GM18505 (cell line): ENCODE measurements around the gene NELFCD.
A peak's percentile ranks its signal among the peaks of the same experiment; 100 is the strongest.

Experiments used
- ATAC-seq: cut with Tn5 transposase; IDR thresholded peaks from one replicate; pipeline ENCODE4 v1.9.1; 2021; ENCODE audit not compliant: unreplicated experiment
- POLR2A ChIP-seq: IDR thresholded peaks from 4 replicates; pipeline ENCODE4 v1.6.1; 2011; ENCODE audit warnings: borderline replicate concordance; ENCODE audit not compliant: insufficient read depth, insufficient read length; ENCODE audit errors: extremely low read depth

NELFCD gene

GRCh38 chr20:58994390-58995159, 13.5 kb downstream of the NELFCD start:
- no peak for ATAC-seq
- TF ChIP-seq POLR2A: no peak

GRCh38 chr20:58995461-58996225, 14.6 kb downstream of the NELFCD start:
- peak; percentile 49 for TF ChIP-seq POLR2A
- no peak for ATAC-seq

GRCh38 chr20:58996226-58996611, 15.2 kb downstream of the NELFCD start:
- TF ChIP-seq POLR2A: no peak
- no peak for ATAC-seq

- no peak for ATAC-seq
- TF ChIP-seq POLR2A: peak; percentile 22
These were observed 16.2 kb downstream of the NELFCD start for GRCh38 chr20:58997141-58997770.

GRCh38 chr20:58998656-58999055, 17.6 kb downstream of the NELFCD start:
- no peak for TF ChIP-seq POLR2A

GRCh38 chr20:59000326-59000725, 19.3 kb downstream of the NELFCD start:
- no peak for ATAC-seq
- no peak for TF ChIP-seq POLR2A

More at GRCh38 chr20:58998656-58999055, 17.6 kb downstream of the NELFCD start:
- no peak for ATAC-seq

- ATAC-seq: no peak
- no peak for TF ChIP-seq POLR2A
These were observed 20.0 kb downstream of the NELFCD start for GRCh38 chr20:59001068-59001448.

- ATAC-seq: no peak
- TF ChIP-seq POLR2A: no peak
These were observed 20.6 kb downstream of the NELFCD start for GRCh38 chr20:59001449-59002171.

GRCh38 chr20:59002388-59002787, 21.3 kb downstream of the NELFCD start:
- no peak for TF ChIP-seq POLR2A
- no peak for ATAC-seq

- TF ChIP-seq POLR2A: no peak
- ATAC-seq: no peak
These were observed 21.9 kb downstream of the NELFCD start for GRCh38 chr20:59002874-59003399.

GRCh38 chr20:59003836-59004492, 22.9 kb downstream of the NELFCD start:
- TF ChIP-seq POLR2A: no peak

GRCh38 chr20:59004493-59004762, 23.4 kb downstream of the NELFCD start:
- ATAC-seq: no peak
- TF ChIP-seq POLR2A: no peak

More at GRCh38 chr20:59003836-59004492, 22.9 kb downstream of the NELFCD start:
- no peak for ATAC-seq
